GM18502 (cell line): ENCODE data around the gene PPM1G.
"Not testable (repeated sequence)": the region's sequence is repeated elsewhere in the genome, so short reads cannot be mapped to it uniquely, and the experiment has no call there.

ENCODE experiments used
- ATAC-seq: cut with Tn5 transposase; IDR thresholded peaks from one replicate; pipeline ENCODE4 v1.9.1; 2021; ENCODE audit warnings: mild to moderate bottlenecking; ENCODE audit not compliant: unreplicated experiment, poor library complexity

Gene PPM1G

GRCh38 chr2:27409321-27410073, at the start of gene PPM1G:
Gene PPM1G (minus strand): TSS chr2:27409591. CDS start chr2:27409422, 169 bp downstream.
- peak; percentile 94 for ATAC-seq

- ATAC-seq, result no peak
These were observed 44.6 kb upstream of the PPM1G start for GRCh38 chr2:27453968-27454367.

DNA sequence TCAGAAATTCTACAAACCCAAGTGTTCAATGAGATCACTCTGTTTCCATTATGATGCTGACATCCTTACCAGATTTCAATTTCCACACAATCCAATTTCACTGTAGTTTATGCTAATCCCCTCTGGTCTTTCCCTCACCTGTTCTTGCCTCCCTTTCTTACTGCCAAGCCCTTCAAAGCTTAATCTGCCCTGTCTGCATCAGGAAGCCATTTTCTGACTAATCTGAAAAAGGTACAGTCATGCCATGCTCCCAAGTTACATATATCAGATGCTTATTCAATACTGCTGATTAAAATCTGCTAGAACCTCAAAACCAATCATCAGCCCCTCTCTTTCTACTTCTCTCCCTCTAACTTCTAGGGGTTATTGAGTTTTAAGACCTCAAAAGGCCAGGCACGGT, 41.7 kb upstream of the PPM1G start:
- ATAC-seq, result no peak

DNA sequence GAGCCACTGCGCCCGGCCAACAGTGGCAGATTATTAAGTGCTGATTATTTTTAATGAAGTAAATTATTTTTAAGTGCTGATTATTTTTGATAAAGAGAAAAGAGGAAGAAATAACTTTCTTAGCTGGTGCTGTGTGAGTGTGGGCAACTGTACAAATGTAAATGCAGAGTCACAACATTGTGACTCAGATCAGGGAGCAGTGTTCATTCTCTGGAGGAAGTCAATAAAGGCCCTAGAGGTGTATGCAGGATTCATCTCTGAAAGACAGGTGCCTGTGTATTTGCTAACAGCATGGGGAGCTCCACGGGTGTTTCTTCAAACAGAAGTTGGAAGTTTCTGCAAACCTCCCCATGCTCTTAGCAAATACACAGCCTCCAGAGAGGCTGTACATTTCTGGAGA, 39.0 kb upstream of the PPM1G start:
- ATAC-seq, result no peak

DNA sequence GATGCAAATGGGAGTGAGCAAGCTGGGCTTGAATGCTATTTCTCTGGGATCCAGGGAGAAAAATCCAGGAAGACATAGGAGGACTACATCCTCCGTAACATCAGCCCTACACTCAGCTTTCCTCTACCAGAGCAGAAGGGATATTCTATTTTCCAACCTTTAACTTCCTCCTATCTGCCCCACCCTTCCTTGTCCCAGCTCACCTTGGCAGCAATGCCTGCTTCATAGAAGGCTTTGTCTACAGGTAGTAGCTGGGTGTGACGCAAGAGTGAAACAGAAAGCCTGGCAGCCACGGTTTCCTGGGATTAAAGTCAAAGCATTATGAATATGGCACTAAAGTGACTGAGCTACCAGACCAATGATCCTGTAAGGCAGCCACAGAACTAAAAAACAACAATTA, 36.7 kb upstream of the PPM1G start:
- no peak for ATAC-seq

GRCh38 chr2:27445615-27446014, 36.2 kb upstream of the PPM1G start:
- ATAC-seq, result no peak

DNA sequence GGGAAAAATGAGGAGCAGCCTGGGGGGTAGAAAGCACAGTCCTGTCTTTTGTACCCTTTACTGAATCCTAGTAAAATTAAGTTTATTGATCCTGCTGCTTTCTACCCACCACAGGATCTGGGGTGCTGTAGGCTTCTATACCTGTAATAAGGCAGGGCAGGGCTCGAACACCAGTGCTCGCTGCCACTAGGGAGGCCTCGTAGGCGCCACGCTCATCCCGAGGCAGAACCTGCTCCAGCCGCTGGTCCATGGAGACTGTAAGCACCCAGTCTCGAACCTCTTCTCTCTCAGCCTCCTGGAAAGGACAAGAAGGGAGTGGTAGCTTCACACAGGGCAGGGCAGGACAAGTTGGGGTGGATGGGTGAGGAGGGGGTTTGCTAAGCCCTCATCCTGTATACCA, 35.8 kb upstream of the PPM1G start:
- no peak for ATAC-seq

GRCh38 chr2:27442920-27443282, 33.5 kb upstream of the PPM1G start:
- ATAC-seq, result no peak

GRCh38 chr2:27441958-27442919, 32.8 kb upstream of the PPM1G start, which contains the start of gene KRTCAP3:
Gene KRTCAP3 (plus strand): TSS chr2:27442381. CDS start chr2:27442413, 32 bp downstream.
- ATAC-seq, result no peak

DNA sequence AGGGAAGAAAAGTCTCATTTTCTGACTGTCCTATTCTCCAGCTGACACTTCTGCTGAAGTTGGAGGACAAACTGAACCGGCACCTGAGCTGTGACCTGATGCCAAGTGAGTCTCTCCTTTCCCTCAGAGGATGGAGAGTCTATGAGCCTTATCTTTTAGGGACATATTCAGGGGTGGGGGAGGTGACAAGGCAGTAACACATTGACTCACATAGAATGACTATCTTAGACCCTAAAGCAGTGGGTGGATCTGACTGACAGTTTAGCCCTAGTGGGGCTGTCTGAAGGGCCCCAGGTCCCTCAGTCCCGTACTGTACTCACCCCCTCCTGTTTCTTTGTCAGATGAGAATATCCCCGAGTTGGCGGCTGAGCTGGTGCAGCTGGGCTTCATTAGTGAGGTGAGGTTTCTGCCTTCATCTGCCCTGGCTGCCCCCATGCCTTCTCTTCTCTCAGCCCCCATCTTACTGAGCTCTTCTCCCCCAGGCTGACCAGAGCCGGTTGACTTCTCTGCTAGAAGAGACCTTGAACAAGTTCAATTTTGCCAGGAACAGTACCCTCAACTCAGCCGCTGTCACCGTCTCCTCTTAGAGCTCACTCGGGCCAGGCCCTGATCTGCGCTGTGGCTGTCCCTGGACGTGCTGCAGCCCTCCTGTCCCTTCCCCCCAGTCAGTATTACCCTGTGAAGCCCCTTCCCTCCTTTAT, 32.0 kb upstream of the PPM1G start:
- no peak for ATAC-seq

DNA sequence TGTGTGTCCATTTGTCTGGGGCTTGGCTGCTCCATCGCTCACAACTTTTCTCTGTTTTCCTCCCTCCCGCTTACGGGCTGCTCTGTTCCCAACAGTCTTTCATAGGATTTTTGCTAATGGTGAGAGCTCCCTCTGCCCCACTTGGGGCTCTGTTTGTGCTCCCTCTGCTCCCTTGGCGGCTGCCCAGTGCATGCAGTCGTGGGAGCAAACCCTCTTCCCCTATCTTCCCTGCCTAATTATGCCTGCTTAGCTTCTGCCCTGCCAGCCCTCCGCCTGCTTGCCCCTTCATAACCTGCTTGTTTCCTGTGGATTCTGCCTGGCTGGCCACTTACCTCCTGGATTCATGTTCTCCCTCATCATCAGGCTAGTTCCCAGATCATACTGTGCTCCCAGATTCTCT, 26.2 kb upstream of the PPM1G start:
- ATAC-seq, result no peak

- ATAC-seq, result no peak
These were observed 22.0 kb upstream of the PPM1G start for GRCh38 chr2:27431395-27431794.

- ATAC-seq, result peak; percentile 72
These were observed 19.7 kb upstream of the PPM1G start for GRCh38 chr2:27428978-27429541.

DNA sequence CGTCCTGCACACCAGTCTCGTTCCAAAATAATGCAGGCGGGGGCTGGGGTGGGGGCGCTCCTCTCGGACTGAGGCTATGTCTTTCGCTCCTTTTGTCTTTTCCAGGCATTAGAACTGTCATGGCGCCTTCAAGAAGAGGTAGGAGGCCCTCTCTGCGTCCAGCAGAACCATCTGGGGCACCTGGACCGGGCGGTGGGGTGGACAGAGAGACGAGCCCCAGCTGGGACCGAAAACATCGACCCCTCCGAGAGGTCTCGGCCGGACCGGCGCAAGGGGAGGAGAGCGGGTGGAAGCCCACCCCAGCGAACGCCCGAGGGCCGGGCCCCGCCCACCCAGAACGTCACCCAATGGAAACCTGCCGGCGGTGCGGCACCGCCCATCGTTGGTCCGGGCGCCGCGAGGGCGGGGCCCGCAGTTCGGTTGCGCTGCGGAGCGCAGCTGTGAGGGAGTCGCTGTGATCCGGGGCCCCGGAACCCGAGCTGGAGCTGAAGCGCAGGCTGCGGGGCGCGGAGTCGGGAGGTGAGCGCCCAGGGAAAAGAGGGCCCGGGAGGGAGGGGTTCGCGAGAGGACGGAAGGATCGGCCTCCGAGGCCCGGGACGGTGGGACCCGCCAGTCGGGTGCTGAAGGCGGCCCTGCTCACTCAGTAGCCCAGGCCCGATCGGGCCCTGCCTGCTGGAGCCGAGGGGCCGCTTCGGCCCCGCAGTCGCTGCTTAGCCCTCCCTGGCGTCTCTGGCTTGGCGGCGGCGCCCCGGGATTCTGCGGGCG, 19.0 kb upstream of the PPM1G start, which contains the start of gene NRBP1:
TSS of gene NRBP1 (plus strand) at position 419 of the 765 bp plus-strand sequence. CDS start 4,643 bp downstream, outside the sequence.
- peak; percentile 91 for ATAC-seq

DNA sequence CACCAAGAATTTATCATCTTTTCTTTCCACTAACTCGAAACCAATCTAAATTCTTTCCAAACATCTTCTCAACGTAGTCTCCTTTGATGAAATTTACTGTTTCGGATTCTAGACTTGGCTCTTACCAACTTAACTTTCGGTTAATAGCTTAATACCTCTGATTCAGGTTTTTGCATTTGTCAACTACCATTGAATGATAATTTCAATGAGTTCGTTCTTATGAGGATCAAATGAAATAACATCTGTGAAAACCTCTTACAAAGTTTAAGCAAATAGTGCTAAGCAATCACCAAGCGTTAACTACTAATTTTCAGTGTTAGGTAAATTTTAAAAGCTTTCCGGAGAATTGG, 18.4 kb upstream of the PPM1G start:
- no peak for ATAC-seq

DNA sequence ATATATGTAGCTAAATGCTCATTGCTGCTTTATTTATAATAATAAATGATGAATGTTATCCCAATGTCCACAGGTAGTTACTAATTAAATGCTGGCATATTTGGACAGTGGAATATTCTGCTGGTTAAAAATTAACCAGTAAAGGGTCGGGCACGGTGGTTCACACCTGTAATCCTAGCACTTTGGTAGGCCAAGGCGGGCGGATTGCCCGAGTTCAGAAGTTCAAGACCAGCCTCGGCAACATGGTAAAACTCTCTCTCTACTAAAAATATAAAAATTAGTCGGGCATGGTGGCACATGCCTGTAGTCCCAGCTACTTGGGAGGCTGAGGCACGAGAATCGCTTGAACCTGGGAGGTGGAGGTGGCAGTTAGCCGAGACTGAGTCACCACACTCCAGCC, 15.6 kb upstream of the PPM1G start:
- ATAC-seq, result not testable (repeated sequence)

DNA sequence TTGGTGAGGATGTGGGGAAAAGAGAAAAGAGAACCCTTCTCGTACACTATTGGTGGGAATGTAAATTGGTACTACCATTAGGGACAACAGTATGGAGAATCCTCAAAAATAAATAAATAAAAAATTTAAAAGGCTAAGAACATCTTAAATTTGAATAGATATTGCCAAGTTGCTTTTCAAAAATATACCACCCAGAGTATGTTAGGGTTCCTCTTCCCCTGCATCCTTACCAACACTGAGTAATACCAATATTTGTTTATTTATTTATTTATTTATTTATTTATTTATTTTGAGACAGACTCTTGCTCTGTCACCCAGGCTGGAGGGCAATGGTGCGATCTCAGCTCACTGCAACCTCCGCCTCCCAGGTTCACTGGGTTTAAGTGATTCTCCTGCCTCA, 13.6 kb upstream of the PPM1G start:
- no peak for ATAC-seq

- ATAC-seq, result no peak
These were observed 12.4 kb upstream of the PPM1G start for GRCh38 chr2:27421660-27422250.

DNA sequence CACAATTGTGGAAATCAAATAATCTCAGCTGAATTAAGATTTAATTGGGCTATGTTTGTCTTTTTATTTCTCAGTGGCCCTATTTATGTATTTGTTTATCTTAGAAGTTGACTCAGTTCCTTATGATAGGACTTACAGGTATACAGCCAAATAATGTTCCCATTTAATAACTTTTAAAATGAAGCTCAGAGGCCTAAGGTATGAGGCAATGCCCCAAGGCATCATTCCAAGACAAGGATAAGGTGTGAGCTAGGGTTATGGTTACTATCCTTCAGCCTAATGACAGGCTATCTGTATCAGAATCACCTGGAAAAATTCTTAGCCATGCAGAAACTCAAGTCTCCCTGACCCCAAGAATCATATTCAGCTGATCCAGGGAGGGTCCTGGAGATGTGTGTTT, 11.6 kb upstream of the PPM1G start:
- no peak for ATAC-seq
